ENCODE results near the gene BCL2L13. TPM values are rescaled to one million over a fixed set of nuclear protein-coding genes. Genes with fewer than 3 reads are reported as not detected.
"Not testable (repeated sequence)": the region's sequence is repeated elsewhere in the genome, so short reads cannot be mapped to it uniquely, and the experiment has no call there.

The BCL2L13 gene
- total and polyA plus RNA-seq, 2 experiments from 2014 or later: 35.3 to 61.5 TPM

DNA sequence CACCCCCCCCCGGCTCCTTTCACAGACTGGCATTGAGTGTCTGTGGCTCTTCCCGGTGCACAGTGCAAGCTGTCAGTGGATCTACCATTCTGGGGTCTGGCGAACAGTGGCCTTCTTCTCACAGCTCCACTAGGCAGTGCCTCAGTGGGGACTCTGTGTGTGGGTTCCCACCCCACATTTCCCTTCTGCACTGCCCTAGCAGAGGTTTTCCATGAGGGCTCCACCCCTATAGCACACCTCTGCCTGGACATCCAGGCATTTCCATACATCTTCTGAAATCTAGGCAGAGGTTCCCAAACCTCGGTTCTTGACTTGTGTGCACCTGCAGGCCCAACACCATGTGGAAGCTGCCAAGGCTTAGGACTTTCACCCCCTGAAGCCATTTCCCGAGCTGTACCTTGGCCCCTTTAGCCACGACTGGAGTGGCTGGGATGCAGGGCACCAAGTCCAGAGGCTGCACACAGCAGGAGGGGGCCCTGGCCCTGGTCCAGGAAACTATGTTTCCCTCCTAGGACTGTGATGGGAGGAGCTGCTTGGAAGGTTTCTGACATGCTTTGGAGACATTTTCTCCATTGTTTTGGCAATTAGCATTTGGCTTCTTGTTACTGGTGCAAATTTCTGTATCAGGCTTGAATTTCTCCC lies 26.0 kb downstream of the BCL2L13 start:
- TF ChIP-seq, protein P1, sequence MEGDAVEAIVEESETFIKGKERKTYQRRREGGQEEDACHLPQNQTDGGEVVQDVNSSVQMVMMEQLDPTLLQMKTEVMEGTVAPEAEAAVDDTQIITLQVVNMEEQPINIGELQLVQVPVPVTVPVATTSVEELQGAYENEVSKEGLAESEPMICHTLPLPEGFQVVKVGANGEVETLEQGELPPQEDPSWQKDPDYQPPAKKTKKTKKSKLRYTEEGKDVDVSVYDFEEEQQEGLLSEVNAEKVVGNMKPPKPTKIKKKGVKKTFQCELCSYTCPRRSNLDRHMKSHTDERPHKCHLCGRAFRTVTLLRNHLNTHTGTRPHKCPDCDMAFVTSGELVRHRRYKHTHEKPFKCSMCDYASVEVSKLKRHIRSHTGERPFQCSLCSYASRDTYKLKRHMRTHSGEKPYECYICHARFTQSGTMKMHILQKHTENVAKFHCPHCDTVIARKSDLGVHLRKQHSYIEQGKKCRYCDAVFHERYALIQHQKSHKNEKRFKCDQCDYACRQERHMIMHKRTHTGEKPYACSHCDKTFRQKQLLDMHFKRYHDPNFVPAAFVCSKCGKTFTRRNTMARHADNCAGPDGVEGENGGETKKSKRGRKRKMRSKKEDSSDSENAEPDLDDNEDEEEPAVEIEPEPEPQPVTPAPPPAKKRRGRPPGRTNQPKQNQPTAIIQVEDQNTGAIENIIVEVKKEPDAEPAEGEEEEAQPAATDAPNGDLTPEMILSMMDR (IDR thresholded peaks at IDR 0.05; ENCODE audit: low read depth, low read length): no peak
- Histone ChIP-seq H3K36me3 (peaks cover 40% of the 10 kb centered on the region), H3K27ac (no peak overlapping the region), H3K9me3 (ENCODE audit: low read depth) (no peaks in the 10 kb centered on the region), H3K4me3 (no peak overlapping the region), H3K4me1 (ENCODE audit: low read depth) (no peaks in the 10 kb centered on the region), H3K27me3 (no peaks in the 10 kb centered on the region)
- DNase-seq (ENCODE audit: low read depth in 1 of 2, low spot score in 1 of 2): no peak

DNA sequence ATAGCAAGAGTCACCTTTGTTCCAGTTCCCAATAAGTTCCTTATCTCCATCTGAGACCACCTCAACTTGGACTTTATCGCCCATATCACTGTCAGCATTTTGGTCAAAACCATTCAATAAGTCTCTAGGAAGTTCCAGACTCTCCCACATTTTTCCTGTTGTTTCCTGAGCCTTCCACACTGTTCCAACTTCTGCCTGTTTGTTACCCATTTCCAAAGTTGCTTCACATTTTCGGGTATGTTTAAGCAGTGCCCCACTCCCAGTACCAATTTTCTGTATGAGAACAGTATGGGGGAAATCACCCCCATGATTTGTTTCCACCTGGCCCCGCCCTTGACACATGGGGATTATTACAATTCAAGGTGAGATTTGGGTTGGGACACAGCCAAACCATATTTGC lies 26.7 kb downstream of the BCL2L13 start:
- Histone ChIP-seq H3K4me3 (no peak overlapping the region), H3K9me3 (ENCODE audit: low read depth) (no peaks in the 10 kb centered on the region), H3K27me3 (no peaks in the 10 kb centered on the region), H3K36me3 (peaks cover 33% of the 10 kb centered on the region), H3K4me1 (ENCODE audit: low read depth) (no peaks in the 10 kb centered on the region), H3K27ac (no peak overlapping the region)
- TF ChIP-seq, protein P1 (IDR thresholded peaks at IDR 0.05; ENCODE audit: low read depth, low read length): no peak
- no peak for DNase-seq (ENCODE audit: low read depth in 1 of 2, low spot score in 1 of 2)

DNA sequence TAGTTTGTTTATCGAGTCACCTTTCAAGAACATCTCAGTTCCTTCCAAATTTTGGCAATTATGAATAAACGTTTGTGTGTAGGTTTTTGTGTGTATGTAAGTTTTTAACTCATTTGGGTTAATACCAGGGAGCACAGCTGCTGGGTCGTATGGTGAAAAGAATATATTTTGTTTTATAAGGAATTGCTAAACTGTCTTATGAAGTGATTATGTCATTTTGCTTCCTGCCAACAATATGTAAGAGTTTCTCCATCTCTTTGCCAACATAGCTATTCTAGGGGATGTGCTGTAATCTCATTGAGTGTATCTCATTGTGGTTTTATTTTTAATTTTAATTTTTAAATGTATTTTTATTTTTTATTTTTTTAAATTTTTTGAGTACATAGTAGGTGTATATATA lies 27.3 kb downstream of the BCL2L13 start:
- Histone ChIP-seq H3K9me3 (ENCODE audit: low read depth) (no peaks in the 10 kb centered on the region), H3K27ac (no peak overlapping the region), H3K4me1 (ENCODE audit: low read depth) (no peaks in the 10 kb centered on the region), H3K36me3 (peaks cover 31% of the 10 kb centered on the region), H3K4me3 (no peak overlapping the region), H3K27me3 (no peaks in the 10 kb centered on the region)
- peak in 1 of 2 donors; percentile 47 for DNase-seq (ENCODE audit: low read depth in 1 of 2, low spot score in 1 of 2)
- TF ChIP-seq, protein P1 (IDR thresholded peaks at IDR 0.05; ENCODE audit: low read depth, low read length): no peak

DNA sequence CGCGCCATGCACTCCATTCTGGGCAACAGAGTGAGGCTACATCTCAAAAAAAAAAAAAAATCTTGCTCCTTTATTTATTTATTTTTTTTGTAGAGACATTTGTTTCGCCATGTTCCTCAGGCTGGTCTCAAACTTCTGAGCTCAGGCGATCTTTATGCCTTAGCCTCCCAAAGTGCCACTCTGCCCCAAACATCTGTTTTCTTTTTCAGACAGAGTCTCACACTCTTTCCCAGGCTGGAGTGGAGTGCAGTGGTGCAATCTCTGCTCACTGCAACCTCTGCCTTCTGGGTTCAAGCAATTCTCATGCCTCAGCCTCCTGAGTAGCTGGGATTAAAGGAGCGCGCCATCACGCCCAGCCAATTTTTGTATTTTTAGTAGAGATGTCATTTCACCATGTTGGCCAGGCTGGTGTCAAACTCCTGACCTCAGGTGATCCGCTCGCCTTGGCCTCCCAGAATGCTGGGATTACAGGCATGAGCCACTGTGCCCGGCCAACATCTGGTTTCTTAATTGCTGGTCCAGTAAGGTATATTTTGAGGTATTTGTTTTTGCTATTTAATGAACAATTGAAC lies 33.0 kb downstream of the BCL2L13 start:
- not testable (repeated sequence) for H3K36me3 ChIP-seq; H3K27ac ChIP-seq; DNase-seq (ENCODE audit: low read depth in 1 of 2, low spot score in 1 of 2); H3K4me1 ChIP-seq (ENCODE audit: low read depth); H3K27me3 ChIP-seq; H3K9me3 ChIP-seq (ENCODE audit: low read depth); H3K4me3 ChIP-seq

DNA sequence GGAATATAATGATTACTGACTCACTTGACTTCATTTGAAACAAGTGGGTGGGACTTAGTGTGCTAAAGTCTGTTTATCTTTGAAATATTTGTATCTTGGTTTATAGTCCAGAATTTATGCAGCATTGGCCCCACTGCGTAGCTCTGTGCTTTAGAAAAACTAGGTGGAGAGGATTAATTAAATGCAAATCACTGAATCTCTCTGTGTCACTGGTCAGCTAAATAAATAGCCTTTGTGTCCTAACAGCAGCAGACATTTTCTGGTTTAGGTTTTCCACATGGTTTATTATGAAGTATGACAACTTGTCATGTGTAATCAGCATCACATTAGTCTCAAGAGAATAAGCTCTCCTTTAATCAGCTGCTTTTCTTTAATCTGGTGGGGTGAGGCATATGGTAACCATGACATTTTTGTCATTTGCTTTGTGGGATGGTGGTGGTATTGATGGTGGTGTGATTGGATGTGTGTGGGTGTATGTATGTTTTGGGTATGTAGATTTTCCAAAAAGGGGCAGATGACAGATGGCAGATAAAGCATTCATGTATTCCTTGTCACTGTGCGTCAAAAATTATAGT lies 33.9 kb downstream of the BCL2L13 start:
- DNase-seq (ENCODE audit: low read depth in 1 of 2, low spot score in 1 of 2): no peak
- TF ChIP-seq, protein P1 (IDR thresholded peaks at IDR 0.05; ENCODE audit: low read depth, low read length): no peak
- no peak overlapping the region for H3K27ac ChIP-seq

DNA sequence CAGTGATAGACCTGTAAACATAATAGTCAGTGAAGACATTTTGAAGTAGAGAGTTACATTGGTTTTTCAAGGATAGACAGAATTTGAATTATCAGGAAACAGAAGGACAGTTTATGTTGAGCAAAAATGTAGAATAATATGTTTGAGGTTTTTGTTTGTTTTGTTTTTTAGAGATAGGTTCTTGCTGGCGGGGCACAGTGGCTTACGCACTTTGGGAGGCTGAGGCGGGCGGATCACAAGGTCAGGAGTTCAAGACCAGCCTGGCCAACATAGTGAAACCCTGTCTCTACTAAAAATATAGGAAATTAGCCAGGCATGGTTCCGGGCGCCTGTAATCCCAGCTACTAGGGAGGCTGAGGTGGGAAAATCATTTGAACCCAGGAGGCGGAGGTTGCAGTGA lies 35.6 kb downstream of the BCL2L13 start:
- TF ChIP-seq, protein P1 (IDR thresholded peaks at IDR 0.05; ENCODE audit: low read depth, low read length): no peak
- Histone ChIP-seq H3K36me3 (peaks cover 5% of the 10 kb centered on the region), H3K27me3 (no peaks in the 10 kb centered on the region), H3K9me3 (ENCODE audit: low read depth) (no peaks in the 10 kb centered on the region), H3K4me1 (ENCODE audit: low read depth) (no peaks in the 10 kb centered on the region), H3K4me3 (no peak overlapping the region), H3K27ac (no peak overlapping the region)
- no peak for DNase-seq (ENCODE audit: low read depth in 1 of 2, low spot score in 1 of 2)

More for the DNA sequence above, 33.9 kb downstream of the BCL2L13 start:
- Histone ChIP-seq H3K27me3 (no peaks in the 10 kb centered on the region), H3K4me3 (no peak overlapping the region), H3K4me1 (ENCODE audit: low read depth) (no peaks in the 10 kb centered on the region), H3K36me3 (peaks cover 5% of the 10 kb centered on the region), H3K9me3 (ENCODE audit: low read depth) (no peaks in the 10 kb centered on the region)
